NCI-H1694 (cell line): ENCODE results near the gene STAT4.

Experiments
- DNase-seq: peaks from one replicate; lab custom pipeline; 2025; lab: John Stamatoyannopoulos, UW

STAT4 gene

DNA sequence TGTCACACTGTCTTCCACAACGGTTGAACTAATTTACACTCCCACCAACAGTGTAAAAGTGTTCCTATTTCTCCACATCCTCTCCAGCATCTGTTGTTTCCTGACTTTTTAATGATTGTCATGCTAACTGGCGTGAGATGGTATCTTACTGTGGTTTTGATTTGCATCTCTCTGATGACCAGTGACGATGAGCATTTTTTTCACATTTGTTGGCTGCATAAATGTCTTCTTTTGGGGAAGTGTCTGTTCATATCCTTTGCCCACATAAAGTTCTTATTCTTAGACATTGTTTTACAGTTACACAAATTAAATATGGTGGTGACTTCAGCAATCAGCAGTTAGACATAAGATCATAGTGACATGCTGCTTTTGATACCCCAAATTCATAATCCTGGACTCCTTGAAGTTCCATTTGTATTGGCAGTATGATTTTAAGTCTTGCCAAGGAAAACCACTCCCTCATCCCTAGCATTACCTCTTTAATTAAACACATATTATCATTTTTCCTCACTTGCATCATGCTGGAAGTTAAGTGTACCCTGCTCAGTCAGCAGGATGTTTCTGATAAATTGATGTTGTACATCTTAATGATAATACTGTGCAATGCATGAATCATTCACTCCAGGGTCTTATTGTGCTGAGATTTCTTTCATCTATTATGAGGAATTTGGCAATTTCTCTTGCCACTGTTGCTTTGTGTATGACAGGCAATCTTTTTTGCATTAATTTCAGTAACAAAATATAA, 69.2 kb downstream of the STAT4 start:
- DNase-seq = no peak

DNA sequence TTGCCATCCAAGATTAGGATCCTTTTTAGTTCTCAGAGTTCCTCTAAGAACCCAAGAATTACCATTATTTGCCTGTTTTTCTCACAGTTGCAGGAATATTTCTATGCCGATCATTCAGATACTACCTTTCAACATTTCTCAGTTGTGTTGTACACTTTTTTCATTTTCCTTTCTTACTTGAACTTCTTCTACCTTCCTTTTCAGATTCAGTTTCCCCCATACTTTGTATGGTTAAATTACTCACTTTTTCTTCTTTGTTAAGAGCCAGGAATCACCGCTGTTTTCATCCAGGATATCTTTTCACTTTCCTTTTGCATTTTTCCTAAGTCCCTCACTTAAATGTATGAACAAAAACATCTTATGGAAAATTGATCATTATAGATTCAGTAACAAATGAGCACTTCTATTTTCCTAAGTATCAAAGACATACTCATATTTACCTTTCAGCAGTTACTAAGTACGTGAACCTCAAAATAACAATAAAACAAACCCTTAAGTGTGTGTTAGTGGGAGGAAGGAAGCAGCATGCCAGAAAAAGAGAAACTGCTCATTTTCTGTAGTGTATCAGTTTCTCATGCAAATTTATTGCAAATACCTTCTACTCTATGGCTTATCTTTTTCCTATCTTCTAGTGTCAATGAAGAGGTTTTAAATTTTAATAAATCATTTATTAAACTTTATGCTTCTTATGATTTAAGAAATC, 72.5 kb downstream of the STAT4 start:
- DNase-seq = no peak

DNA sequence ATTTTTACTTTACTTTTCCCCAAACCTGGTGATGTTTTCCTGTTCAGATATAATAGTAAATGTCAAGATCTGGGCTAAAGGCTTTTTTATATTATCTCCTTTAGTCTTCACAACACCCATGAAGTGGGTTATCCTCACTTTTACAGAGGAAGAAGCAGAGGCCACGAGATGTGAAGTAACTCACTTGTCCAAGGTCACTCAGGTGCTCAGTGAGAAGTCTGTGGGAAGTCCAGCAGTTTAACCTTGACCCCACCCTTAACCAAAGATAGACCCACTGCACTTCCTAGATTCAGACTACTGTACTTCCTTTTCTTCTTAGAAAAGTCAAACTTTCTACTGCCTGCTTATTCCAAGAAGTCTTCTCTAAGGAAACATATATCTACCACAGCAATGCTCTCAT, 80.5 kb downstream of the STAT4 start:
- DNase-seq = no peak

DNA sequence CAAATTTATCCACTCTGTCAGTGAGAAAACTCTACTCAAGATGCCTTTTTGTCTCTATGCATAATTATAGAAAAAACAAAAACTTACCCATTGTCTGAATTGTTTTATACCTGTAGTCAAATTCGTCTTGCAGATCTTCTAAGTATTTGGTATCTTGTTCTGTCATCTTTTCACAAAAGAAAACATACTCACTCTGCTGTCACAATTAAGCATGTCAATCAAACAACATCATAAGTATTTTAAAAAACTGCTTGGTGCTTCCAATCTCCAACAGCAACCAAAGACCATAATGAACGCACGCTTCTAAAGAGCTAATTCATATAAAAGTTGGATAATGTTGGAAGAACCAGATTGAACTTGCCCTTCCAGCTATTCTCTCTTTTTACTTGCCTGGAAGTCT, 81.2 kb downstream of the STAT4 start:
- no peak for DNase-seq

DNA sequence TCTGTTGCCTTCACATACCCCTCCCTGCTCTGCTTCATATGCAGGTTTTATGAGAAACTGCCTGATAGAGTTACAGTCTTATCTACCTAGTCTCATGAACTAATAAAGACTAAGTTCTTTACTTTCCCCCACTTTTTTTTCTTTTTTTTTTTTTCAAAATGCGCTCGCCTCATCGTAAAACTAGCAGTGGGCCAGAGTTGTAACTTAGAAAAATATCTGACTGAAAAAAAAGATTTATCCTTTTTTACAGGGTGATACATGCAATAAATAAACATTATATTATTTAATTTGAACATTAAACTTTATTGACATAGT, 83.9 kb downstream of the STAT4 start:
- DNase-seq = no peak

DNA sequence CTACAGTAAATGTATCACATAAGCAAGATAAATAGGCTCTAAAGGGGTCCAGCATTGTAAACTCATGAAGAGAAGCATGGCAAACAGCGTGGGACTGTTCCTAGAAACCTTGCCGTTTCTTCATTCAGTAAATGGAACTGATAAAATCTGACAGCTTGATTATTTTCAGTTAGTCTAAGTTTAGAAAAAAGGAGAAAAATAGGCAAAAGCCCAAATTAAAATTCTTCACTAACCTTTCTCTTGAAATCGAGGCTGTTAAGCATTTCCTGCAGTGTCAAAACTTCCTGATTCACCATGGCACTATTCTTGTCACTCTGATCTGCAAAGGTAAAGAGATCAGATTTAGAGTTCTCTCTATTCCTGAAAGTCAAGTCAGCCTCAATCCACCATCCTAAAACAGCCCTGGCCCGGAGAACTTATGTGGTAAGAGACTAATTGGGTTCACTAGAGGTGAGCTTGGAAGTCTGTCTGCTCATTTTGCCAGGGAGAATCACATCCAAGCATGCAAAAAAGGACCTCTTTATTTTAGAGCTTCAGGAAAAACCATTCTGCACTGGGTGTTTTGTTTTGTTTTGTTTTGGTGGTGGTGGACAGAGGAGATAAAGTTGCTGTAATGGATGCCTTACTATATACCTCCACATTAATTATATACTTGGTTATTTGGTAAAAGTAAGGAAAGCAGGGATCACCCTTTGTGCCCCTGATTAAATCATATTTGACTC, 84.4 kb downstream of the STAT4 start:
- no peak for DNase-seq

GRCh38 chr2:191065785-191066184, 85.0 kb downstream of the STAT4 start:
- no peak for DNase-seq

DNA sequence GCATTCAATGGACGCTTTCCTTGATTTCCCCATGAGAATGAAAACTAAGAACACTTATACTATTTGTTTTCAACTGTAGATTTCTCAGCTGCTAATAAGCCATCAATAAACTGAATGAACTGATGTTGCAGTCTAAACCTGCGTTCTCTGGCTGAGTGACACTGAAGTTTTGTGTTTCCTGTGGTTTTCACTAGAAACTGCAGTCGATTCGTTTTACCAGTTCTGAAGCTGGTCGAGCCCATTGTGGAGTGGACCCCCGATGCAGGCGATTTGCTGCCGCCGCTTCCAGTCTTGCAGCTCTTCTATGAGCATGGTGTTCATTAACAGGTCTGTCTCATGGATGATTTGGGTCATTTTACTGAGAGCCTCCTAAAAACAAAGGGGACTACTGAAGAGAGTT, 86.2 kb downstream of the STAT4 start:
- no peak for DNase-seq

DNA sequence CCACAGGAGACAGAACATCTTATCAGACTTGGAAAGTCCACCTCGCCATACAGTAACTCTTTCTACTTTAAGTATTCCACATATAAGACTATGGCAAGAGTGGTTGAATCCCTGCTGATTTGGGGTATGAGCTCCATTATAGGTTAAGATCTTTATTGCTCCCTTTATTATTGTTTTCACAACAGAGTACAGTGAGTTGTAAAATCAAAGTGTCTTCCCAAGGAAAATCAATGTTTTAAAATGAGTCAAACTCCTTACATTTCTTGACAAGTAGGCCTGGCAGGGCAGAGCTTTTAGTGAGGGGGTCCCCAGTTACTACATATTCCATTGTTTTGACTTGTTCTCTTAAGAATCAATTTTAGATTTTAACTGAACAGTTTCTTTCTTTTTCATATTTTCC, 87.2 kb downstream of the STAT4 start:
- no peak for DNase-seq

GRCh38 chr2:191061381-191061980, 89.3 kb downstream of the STAT4 start:
- no peak for DNase-seq

DNA sequence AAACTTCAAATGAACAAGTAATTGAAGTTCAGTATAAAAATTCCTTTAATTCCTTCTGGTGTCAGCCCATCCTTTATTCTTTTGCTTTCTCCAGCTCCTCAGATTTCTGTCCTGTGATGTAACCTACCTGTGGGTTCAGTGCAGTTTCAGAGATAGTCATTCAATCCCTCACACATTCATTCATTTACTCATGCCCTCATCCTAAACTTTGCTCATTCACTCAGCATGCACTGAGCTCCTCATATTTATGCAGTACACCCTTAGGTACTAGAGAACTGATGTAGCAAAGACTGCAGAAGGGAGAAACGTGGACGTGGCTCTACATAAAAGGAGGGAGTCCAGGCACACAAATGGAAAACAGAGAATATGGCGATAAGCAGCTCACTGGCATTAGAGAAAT, 91.5 kb downstream of the STAT4 start:
- DNase-seq = no peak

DNA sequence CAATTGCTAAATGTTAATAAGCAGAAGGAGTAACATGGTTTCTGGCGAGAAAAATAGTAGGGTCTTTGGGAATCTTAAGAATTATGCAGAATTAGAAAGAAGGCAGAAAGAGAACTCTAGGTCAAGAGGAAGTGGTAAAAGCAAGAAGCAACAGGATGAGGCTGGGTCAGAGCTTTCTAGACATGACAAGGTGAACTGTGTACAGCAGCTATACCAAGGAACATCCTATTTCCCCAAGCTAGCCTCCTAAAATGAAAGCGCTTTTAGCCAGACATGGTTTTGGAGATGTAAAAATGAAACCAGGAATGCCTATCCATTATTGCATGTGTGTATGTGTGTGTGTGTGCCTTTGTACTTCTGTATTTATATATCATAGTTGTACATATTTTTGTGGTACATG, 94.6 kb downstream of the STAT4 start:
- no peak for DNase-seq

GRCh38 chr2:191053256-191053655, 97.5 kb downstream of the STAT4 start:
- no peak for DNase-seq

- DNase-seq = peak; percentile 71
These were observed 98.7 kb downstream of the STAT4 start for GRCh38 chr2:191051825-191052778.

DNA sequence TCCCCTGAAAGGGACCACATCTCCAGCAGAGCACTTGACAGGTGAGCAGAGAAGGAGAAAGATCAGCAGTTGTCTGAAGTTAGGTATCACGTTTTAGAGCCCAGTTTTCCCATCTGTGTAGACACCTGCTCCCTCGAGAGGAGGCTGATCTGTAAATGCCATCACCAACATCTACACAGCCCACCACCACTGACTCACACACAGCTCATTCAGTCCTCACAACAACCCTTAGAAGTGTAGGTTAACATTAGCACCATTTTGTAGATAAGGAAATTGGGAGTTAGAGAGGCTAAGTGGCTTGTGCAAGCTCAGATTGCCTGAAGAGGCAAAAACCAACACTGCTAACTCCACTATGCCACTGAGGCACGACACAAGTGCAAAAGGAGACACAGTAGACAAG, 99.6 kb downstream of the STAT4 start:
- no peak for DNase-seq

- no peak for DNase-seq
These were observed 100.2 kb downstream of the STAT4 start for GRCh38 chr2:191050640-191050987.

DNA sequence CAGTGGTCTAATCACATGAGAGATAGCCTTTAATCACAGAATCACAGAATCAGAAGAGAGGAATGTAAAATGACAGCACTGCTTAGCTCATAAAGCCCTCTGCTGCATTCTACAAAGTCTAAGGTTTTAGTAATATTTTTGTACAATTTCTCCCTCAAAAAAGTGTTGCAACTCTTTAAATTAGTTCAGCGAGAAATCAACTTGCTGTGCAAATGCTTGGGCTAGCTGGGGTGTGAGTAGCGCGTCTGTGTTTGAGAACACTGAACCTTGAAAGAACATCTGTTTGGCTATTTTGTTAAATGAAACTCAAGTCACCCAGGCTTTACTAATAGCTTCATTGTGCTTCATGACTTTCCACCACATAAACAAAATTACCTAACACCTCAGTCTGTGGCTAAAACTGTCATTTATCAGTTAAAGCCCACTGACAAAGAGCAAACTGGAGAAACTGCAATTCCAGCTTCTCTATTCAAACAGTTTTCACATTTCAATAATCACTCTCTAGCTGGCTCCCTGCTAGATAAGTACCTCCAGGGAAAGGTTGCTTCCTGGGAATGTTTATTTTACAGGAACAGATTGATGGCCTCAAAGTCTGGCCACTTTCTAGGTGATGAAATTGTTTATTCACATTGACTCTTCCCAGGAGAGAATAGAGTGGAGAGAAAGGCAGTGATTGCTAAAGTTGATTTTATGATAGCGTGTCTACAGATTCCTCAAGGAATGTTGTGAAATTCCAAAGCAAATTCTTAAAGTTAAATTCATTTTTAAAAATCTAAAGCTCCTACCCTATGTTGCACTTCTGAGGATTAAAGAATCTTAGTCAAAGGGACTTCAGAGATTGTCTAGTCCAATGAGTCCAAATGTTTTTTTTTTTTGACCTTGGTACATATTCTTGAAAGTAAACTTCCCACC, 100.8 kb downstream of the STAT4 start:
- DNase-seq = peak; percentile 39

- no peak for DNase-seq
These were observed 102.7 kb downstream of the STAT4 start for GRCh38 chr2:191048073-191048472.

DNA sequence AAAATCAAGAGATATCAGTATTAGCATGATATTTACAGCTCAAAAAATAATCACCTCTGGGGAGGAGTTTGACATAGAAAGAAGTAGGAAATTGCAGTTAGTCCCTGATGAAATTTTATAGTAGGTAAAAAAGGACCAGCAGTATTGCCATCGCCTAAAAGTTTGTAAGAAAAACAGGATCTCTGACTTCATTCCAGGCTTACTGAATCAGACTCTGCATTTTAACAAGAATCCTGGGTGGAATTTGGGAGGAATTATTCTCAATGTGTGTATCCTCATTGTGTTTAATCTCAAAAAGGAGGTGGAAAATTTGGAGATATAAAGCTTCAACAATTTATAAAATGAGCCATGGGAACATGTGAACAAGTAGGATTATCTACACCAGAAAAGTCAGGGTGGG, 105.7 kb downstream of the STAT4 start:
- no peak for DNase-seq

DNA sequence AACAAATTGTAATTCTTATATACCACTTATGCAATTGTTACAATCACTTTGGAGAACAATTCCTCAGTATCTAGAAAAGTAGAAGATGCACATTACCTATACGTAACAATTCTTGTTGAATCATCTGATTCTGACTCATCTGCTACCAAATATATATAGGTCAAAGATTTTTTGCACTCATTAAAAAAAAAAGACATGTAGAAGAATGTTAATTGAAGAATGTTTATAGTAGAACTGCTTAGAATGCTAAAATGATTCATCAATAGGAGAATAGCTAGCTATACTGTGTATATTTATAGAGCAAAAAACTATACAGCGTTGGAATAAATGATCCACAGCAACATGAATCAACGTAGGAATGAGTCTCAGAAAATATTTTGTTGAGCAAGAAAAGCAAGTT, 107.4 kb downstream of the STAT4 start:
- DNase-seq = no peak
